SK-N-MC (cell line): ENCODE measurements around the gene TNMD.

Experiments used
- EZH2 ChIP-seq: fragments of 200-600 bp; sonication (generic); IDR thresholded peaks from one replicate; pipeline ENCODE4 v1.6.1; 2017; ENCODE audit warnings: antibody characterized with exemption
- POLR2AphosphoS5 ChIP-seq: IDR thresholded peaks from 2 replicates; pipeline ENCODE4 v1.6.1; 2012; ENCODE audit warnings: mild to moderate bottlenecking, low read depth, low read length, borderline replicate concordance

DNA sequence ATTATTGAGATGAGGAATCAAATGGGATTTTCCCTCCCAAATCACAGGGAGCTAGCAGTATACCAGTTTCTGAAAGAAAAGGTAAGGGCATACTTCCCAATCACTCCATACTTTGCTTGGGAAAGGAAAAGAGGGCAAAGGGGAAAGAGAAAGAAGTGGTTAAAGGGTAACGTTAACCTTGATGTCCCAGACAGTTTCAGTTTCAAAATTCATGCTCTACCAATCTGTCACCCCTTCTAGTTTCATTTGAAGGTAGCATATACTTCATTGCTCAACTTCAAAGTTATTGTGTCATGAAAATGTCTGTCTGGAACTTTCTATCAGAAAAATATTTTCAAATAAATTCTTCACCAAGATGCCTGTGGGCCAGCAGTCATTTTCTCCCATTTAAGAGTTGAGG is 16.0 kb downstream of the TNMD start:
- TF ChIP-seq POLR2AphosphoS5 (no peak), EZH2 (no peak)
